ENCODE data around the gene CFAP100. TPM values are rescaled to one million over a fixed set of nuclear protein-coding genes. Genes with fewer than 3 reads are reported as not detected.
A peak's percentile ranks its signal among the peaks of the same experiment; 100 is the strongest.

The CFAP100 gene
- total RNA-seq, 2 donors from 2014 or later = not detected

- no peak overlapping the region for H3K27ac ChIP-seq
- TF ChIP-seq CTCF (IDR thresholded peaks at IDR 0.05) = no peak
- H3K9me3 ChIP-seq = no peaks in the 10 kb centered on the region
- H3K27me3 ChIP-seq = no peaks in the 10 kb centered on the region
- H3K36me3 ChIP-seq = no peaks in the 10 kb centered on the region
- no peak overlapping the region for H3K4me3 ChIP-seq
- peaks cover 0 to 12% of the 10 kb centered on the region in 2 donors for H3K4me1 ChIP-seq
- DNase-seq (ENCODE audit: low spot score) = no peak
These were observed 23.5 kb upstream of the CFAP100 start for GRCh38 chr3:126371096-126371705.

- no peaks in the 10 kb centered on the region for H3K36me3 ChIP-seq
- DNase-seq (ENCODE audit: low spot score) = no peak
- H3K4me1 ChIP-seq = peaks cover 0 to 12% of the 10 kb centered on the region in 2 donors
- H3K27me3 ChIP-seq = no peaks in the 10 kb centered on the region
- no peak overlapping the region for H3K27ac ChIP-seq
- no peak for TF ChIP-seq CTCF (IDR thresholded peaks at IDR 0.05)
- H3K9me3 ChIP-seq = no peaks in the 10 kb centered on the region
- H3K4me3 ChIP-seq = no peak overlapping the region
These were observed 22.1 kb upstream of the CFAP100 start for GRCh38 chr3:126372413-126373145.

GRCh38 chr3:126373146-126373613 lies 21.5 kb upstream of the CFAP100 start:
- no peak overlapping the region for H3K27ac ChIP-seq
- H3K27me3 ChIP-seq = no peaks in the 10 kb centered on the region
- peaks cover 0 to 12% of the 10 kb centered on the region in 2 donors for H3K4me1 ChIP-seq
- no peak overlapping the region for H3K4me3 ChIP-seq
- no peak for TF ChIP-seq CTCF (IDR thresholded peaks at IDR 0.05)
- no peaks in the 10 kb centered on the region for H3K9me3 ChIP-seq
- no peaks in the 10 kb centered on the region for H3K36me3 ChIP-seq
- DNase-seq (ENCODE audit: low spot score) = no peak

- Histone ChIP-seq H3K27me3 (no peaks in the 10 kb centered on the region), H3K4me1 (peaks cover 0 to 12% of the 10 kb centered on the region in 2 donors), H3K4me3 (no peak overlapping the region), H3K9me3 (no peaks in the 10 kb centered on the region), H3K36me3 (no peaks in the 10 kb centered on the region), H3K27ac (peak overlapping the region; percentile 24 to 39)
- no peak for DNase-seq (ENCODE audit: low spot score)
- TF ChIP-seq CTCF (IDR thresholded peaks at IDR 0.05) = no peak
These were observed 20.8 kb upstream of the CFAP100 start for GRCh38 chr3:126373682-126374601.

GRCh38 chr3:126375835-126376331 lies 18.8 kb upstream of the CFAP100 start:
- no peak for DNase-seq (ENCODE audit: low spot score)
- Histone ChIP-seq H3K27ac (peak overlapping the region in 1 of 2 donors; percentile 27), H3K36me3 (no peaks in the 10 kb centered on the region), H3K4me1 (peaks cover 0 to 12% of the 10 kb centered on the region in 2 donors), H3K9me3 (no peaks in the 10 kb centered on the region), H3K27me3 (no peaks in the 10 kb centered on the region), H3K4me3 (no peak overlapping the region)
- no peak for TF ChIP-seq CTCF (IDR thresholded peaks at IDR 0.05)
